Measurements from ENCODE around the gene ENTHD1. TPM values are rescaled to one million over a fixed set of nuclear protein-coding genes. Genes with fewer than 3 reads are reported as not detected.

Gene ENTHD1
- total and polyA plus RNA-seq, 9 of the 15 experiments (the other 6 are each of a cell fraction or from before 2014, with no cell fraction given) = 0.13 to 0.98 (median 0.35) TPM

GRCh38 chr22:39725351-39726035 is 168.1 kb downstream of the ENTHD1 start:
- Histone ChIP-seq H3K27me3 (ENCODE audit: control insufficient read depth in 2 of 2, insufficient read depth in 2 of 2, low read length in 2 of 2) (no peaks in the 10 kb centered on the region), H4K20me1 (replicated peaks; ENCODE audit: control insufficient read depth, insufficient read depth, low read length) (no peaks in the 10 kb centered on the region), H3K36me3 (ENCODE audit: control insufficient read depth, insufficient read depth, low read length) (no peaks in the 10 kb centered on the region), H3K9me3 (replicated peaks; ENCODE audit: control insufficient read depth, insufficient read depth, low read depth, low read length) (no peaks in the 10 kb centered on the region), H3K79me2 (ENCODE audit: control insufficient read depth, insufficient read depth, low read length) (no peaks in the 10 kb centered on the region), H2AFZ (ENCODE audit: low read depth, low read length) (peak overlapping the region; percentile 82; the same call in 1 of the 2 replicates), H3K9ac (ENCODE audit: insufficient read depth in 1 of 2, low read depth in 2 of 2, low read length in 2 of 2) (no peak overlapping the region), H3K9me1 (ENCODE audit: control insufficient read depth, insufficient read depth, low read length) (no peaks in the 10 kb centered on the region), H3K4me3 (no peak overlapping the region), H3K27ac (ENCODE audit: extremely low read depth, low read depth, low read length) (no peak overlapping the region), H3K4me2 (ENCODE audit: insufficient read depth, low read length) (no peak overlapping the region), H3K4me1 (replicated peaks in 1 of 2; ENCODE audit: control insufficient read depth in 2 of 2, insufficient read depth in 2 of 2, low read length in 2 of 2) (peaks cover 27 to 29% of the 10 kb centered on the region in 2 experiments)
- in situ Hi-C loops (cut with MboI) (no loop called here), intact Hi-C loops (cut with micrococcal nuclease) (no loop called here)
- no peak for FAIRE-seq
- BruUV-seq (replicated peaks) = no TSS peak
- 51% methylated on average over 5 of the region's 9 CpGs for WGBS (ENCODE audit: insufficient coverage, low coverage, missing lambda C conversion rate)
- DNase-seq (ENCODE audit: extremely low read depth in 1 of 4, low spot score in 3 of 4) = peak in 1 of 4 experiments; percentile 11
- ATAC-seq = no peak
- POLR2A ChIA-PET = interaction anchor here (0.6 to 0.9 kb wide), 3 partner anchors 11 to 157 kb away, joined by 3 to 5 read pairs (median 4); no protein-coding TSS in a partner anchor
- CTCF ChIA-PET (ENCODE audit: low intra/inter-chr PET ratio) = no interaction called here
- TF ChIP-seq POLR2A (conservative IDR thresholded peaks at IDR 0.05) (no peak), MAFK (IDR thresholded peaks at IDR 0.05; ENCODE audit: low read length) (0 out of 2 replicates have a peak, but pooled peaks have one; percentile 5), HDAC3 (IDR thresholded peaks at IDR 0.05; ENCODE audit: borderline replicate concordance, partially characterized antibody) (no peak), NFE2 (IDR thresholded peaks at IDR 0.05; ENCODE audit: low read depth) (peak; percentile 52; the same call in 1 of the 2 replicates)
- TF ChIP-seq, protein P1, sequence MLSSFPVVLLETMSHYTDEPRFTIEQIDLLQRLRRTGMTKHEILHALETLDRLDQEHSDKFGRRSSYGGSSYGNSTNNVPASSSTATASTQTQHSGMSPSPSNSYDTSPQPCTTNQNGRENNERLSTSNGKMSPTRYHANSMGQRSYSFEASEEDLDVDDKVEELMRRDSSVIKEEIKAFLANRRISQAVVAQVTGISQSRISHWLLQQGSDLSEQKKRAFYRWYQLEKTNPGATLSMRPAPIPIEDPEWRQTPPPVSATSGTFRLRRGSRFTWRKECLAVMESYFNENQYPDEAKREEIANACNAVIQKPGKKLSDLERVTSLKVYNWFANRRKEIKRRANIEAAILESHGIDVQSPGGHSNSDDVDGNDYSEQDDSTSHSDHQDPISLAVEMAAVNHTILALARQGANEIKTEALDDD (IDR thresholded peaks at IDR 0.05) = no peak

All from K562 (cell line).